ENCODE data around the gene CDHR2. TPM values are rescaled to one million over a fixed set of nuclear protein-coding genes. Genes with fewer than 3 reads are reported as not detected.

The CDHR2 gene
- total RNA-seq, 1 experiment from 2014 or later: not detected

GRCh38 chr5:176532795-176533194 is 16.3 kb upstream of the CDHR2 start:
- no peak overlapping the region for H3K27ac ChIP-seq
- no peak for DNase-seq
- no peaks in the 10 kb centered on the region for H3K27me3 ChIP-seq
- H3K4me3 ChIP-seq: no peak overlapping the region
- H3K9me3 ChIP-seq (replicated peaks): no peaks in the 10 kb centered on the region
- H3K4me1 ChIP-seq: peaks cover 44% of the 10 kb centered on the region
- peaks cover 41% of the 10 kb centered on the region for H3K36me3 ChIP-seq

GRCh38 chr5:176533390-176533789 is 15.8 kb upstream of the CDHR2 start:
- Histone ChIP-seq H3K4me3 (no peak overlapping the region), H3K27ac (no peak overlapping the region), H3K27me3 (no peaks in the 10 kb centered on the region), H3K9me3 (replicated peaks) (no peaks in the 10 kb centered on the region), H3K36me3 (peaks cover 35% of the 10 kb centered on the region), H3K4me1 (peaks cover 47% of the 10 kb centered on the region)
- peak in 1 of 2 experiments; percentile 36 for DNase-seq

- Histone ChIP-seq H3K4me1 (peaks cover 51% of the 10 kb centered on the region), H3K27ac (no peak overlapping the region), H3K4me3 (no peak overlapping the region), H3K36me3 (peaks cover 28% of the 10 kb centered on the region), H3K9me3 (replicated peaks) (no peaks in the 10 kb centered on the region), H3K27me3 (no peaks in the 10 kb centered on the region)
- no peak for DNase-seq
Measured at GRCh38 chr5:176533894-176534611, 15.1 kb upstream of the CDHR2 start.

- Histone ChIP-seq H3K4me3 (no peak overlapping the region), H3K27me3 (no peaks in the 10 kb centered on the region), H3K9me3 (replicated peaks) (no peaks in the 10 kb centered on the region), H3K4me1 (peaks cover 45% of the 10 kb centered on the region), H3K36me3 (peaks cover 23% of the 10 kb centered on the region), H3K27ac (no peak overlapping the region)
- DNase-seq: no peak
Measured at GRCh38 chr5:176534640-176535039, 14.5 kb upstream of the CDHR2 start.

- Histone ChIP-seq H3K4me1 (peaks cover 44% of the 10 kb centered on the region), H3K27ac (peak overlapping the region; percentile 96)
- no peak for DNase-seq
Measured at GRCh38 chr5:176535101-176535663, 14.0 kb upstream of the CDHR2 start.

GRCh38 chr5:176535664-176536131 is 13.4 kb upstream of the CDHR2 start:
- Histone ChIP-seq H3K36me3 (peaks cover 21% of the 10 kb centered on the region), H3K4me1 (peaks cover 44% of the 10 kb centered on the region), H3K27ac (peak overlapping the region; percentile 96), H3K9me3 (replicated peaks) (no peaks in the 10 kb centered on the region), H3K4me3 (peak overlapping the region; percentile 97), H3K27me3 (no peaks in the 10 kb centered on the region)
- peak; percentile 37 to 43 for DNase-seq

More at GRCh38 chr5:176535101-176535663, 14.0 kb upstream of the CDHR2 start:
- Histone ChIP-seq H3K36me3 (peaks cover 21% of the 10 kb centered on the region), H3K27me3 (no peaks in the 10 kb centered on the region), H3K4me3 (peak overlapping the region; percentile 97), H3K9me3 (replicated peaks) (no peaks in the 10 kb centered on the region)

- DNase-seq: peak; percentile 85 to 88
- Histone ChIP-seq H3K4me3 (peak overlapping the region; percentile 97), H3K4me1 (peaks cover 41% of the 10 kb centered on the region), H3K9me3 (replicated peaks) (no peaks in the 10 kb centered on the region), H3K27me3 (no peaks in the 10 kb centered on the region), H3K36me3 (peaks cover 16% of the 10 kb centered on the region), H3K27ac (peak overlapping the region; percentile 96)
Measured at GRCh38 chr5:176536132-176536901, 12.8 kb upstream of the CDHR2 start.

GRCh38 chr5:176536902-176537553 is 12.1 kb upstream of the CDHR2 start, which contains the start of gene RNF44:
TSS of gene RNF44 (minus strand) at chr5:176537402. CDS start at chr5:176532472, 4,930 bp downstream.
- peak; percentile 98 for DNase-seq
- no peaks in the 10 kb centered on the region for H3K9me3 ChIP-seq (replicated peaks)
- peak within 1 kb of the TSS; percentile 97 for H3K4me3 ChIP-seq
- H3K4me1 ChIP-seq: peaks cover 41% of the 10 kb centered on the region
- H3K27me3 ChIP-seq: no peaks in the 10 kb centered on the region
- peaks cover 9% of the 10 kb centered on the region for H3K36me3 ChIP-seq
- peak within 1 kb of the TSS; percentile 96 for H3K27ac ChIP-seq

- Histone ChIP-seq H3K27ac (peak overlapping the region; percentile 96), H3K36me3 (peaks cover 8% of the 10 kb centered on the region), H3K9me3 (replicated peaks) (no peaks in the 10 kb centered on the region), H3K27me3 (no peaks in the 10 kb centered on the region), H3K4me1 (peaks cover 45% of the 10 kb centered on the region), H3K4me3 (peak overlapping the region; percentile 97)
- DNase-seq: peak; percentile 99
Measured at GRCh38 chr5:176537554-176538229, 11.4 kb upstream of the CDHR2 start.

- peak overlapping the region; percentile 97 for H3K4me3 ChIP-seq
- H3K27ac ChIP-seq: no peak overlapping the region
- H3K36me3 ChIP-seq: peaks cover 4% of the 10 kb centered on the region; the same call in 1 of the 2 replicates
- no peaks in the 10 kb centered on the region for H3K9me3 ChIP-seq (replicated peaks)
- peaks cover 42% of the 10 kb centered on the region for H3K4me1 ChIP-seq
- H3K27me3 ChIP-seq: no peaks in the 10 kb centered on the region
- no peak for DNase-seq
Measured at GRCh38 chr5:176538230-176538988, 10.7 kb upstream of the CDHR2 start.

- Histone ChIP-seq H3K4me3 (no peak overlapping the region), H3K9me3 (replicated peaks) (no peaks in the 10 kb centered on the region), H3K27ac (no peak overlapping the region), H3K27me3 (no peaks in the 10 kb centered on the region), H3K4me1 (peaks cover 36% of the 10 kb centered on the region), H3K36me3 (peaks cover 3% of the 10 kb centered on the region; the same call in 1 of the 2 replicates)
- no peak for DNase-seq
Measured at GRCh38 chr5:176538989-176539384, 10.2 kb upstream of the CDHR2 start.

GRCh38 chr5:176540476-176540899 is 8.7 kb upstream of the CDHR2 start:
- no peak for DNase-seq
- H3K27ac ChIP-seq: no peak overlapping the region
- no peaks in the 10 kb centered on the region for H3K9me3 ChIP-seq (replicated peaks)
- H3K36me3 ChIP-seq: no peaks in the 10 kb centered on the region
- no peaks in the 10 kb centered on the region for H3K27me3 ChIP-seq
- no peak overlapping the region for H3K4me3 ChIP-seq
- H3K4me1 ChIP-seq: peaks cover 26% of the 10 kb centered on the region

- H3K9me3 ChIP-seq (replicated peaks): no peaks in the 10 kb centered on the region
- H3K27ac ChIP-seq: no peak overlapping the region
Measured at GRCh38 chr5:176540956-176541337, 8.2 kb upstream of the CDHR2 start.

More at GRCh38 chr5:176540956-176541337, 8.2 kb upstream of the CDHR2 start:
- H3K4me1 ChIP-seq: peaks cover 26% of the 10 kb centered on the region
- DNase-seq: no peak
- H3K4me3 ChIP-seq: no peak overlapping the region
- H3K27me3 ChIP-seq: no peaks in the 10 kb centered on the region
- H3K36me3 ChIP-seq: no peaks in the 10 kb centered on the region
